Peyer's patch (tissue), 4 donors: ENCODE measurements around the gene CDH12. TPM values are rescaled to one million over a fixed set of nuclear protein-coding genes. Genes with fewer than 3 reads are reported as not detected.

Source experiments
- DNase-seq, 3 donors: peaks; one replicate each; pipeline ENCODE4 v3.0.0-alpha.2; 2017 to 2019
- H3K27ac ChIP-seq, 4 donors: fragments of 200-600 bp; sonication (generic); one replicate each; pipeline ENCODE4 v1.5.1; 2016 to 2019
- H3K27me3 ChIP-seq, 2 donors: fragments of 200-600 bp; sonication (generic); one replicate each; pipeline ENCODE4 v1.5.1; 2019
- H3K36me3 ChIP-seq, 3 donors: fragments of 200-600 bp; sonication (generic); one replicate each; pipeline ENCODE4 v1.5.1; 2016 to 2019
- H3K4me1 ChIP-seq, 4 donors: fragments of 200-600 bp; sonication (generic); one replicate each; pipeline ENCODE4 v1.5.1; 2016 to 2019
- H3K4me3 ChIP-seq, 4 donors: fragments of 200-600 bp; sonication (generic); 1 replicate in 3 of 4; 2 replicates in 1 of 4; pipeline ENCODE4 v1.5.1; 2016 to 2019; ENCODE audit warnings: mild to moderate bottlenecking in 1 of 4
- H3K9me3 ChIP-seq, 4 donors: fragments of 200-600 bp; sonication (generic); one replicate each; pipeline ENCODE4 v1.5.1; 2016 to 2019; ENCODE audit warnings: mild to moderate bottlenecking in 1 of 4
- POLR2A ChIP-seq, 2 donors: fragments of 450-650 bp; IDR thresholded peaks; one replicate each; pipeline ENCODE4 v1.5.1; 2017; ENCODE audit warnings: antibody characterized with exemption in 2 of 2, mild to moderate bottlenecking in 2 of 2, moderate library complexity in 2 of 2
- total RNA-seq, 4 donors: library from RNA; depleted of rRNA; stranded (reverse); fragments of >200 nt; gene quantifications; one replicate each; pipeline ENCODE4 v1.1.0, GENCODE V29; 2016
- TF ChIP-seq, protein P1 (sequence below), 6 experiments: fragments of 450-650 bp in 4 of 6; fragments of 200-600 bp in 2 of 6; sonication (generic) in 1 of 6; IDR thresholded peaks; one replicate each; pipeline ENCODE4 v1.5.1; 2017 to 2019; ENCODE audit warnings: antibody characterized with exemption in 6 of 6, mild to moderate bottlenecking in 3 of 6, moderate library complexity in 1 of 6

Gene CDH12
- total RNA-seq, 4 donors from 2014 or later, result not detected

DNA sequence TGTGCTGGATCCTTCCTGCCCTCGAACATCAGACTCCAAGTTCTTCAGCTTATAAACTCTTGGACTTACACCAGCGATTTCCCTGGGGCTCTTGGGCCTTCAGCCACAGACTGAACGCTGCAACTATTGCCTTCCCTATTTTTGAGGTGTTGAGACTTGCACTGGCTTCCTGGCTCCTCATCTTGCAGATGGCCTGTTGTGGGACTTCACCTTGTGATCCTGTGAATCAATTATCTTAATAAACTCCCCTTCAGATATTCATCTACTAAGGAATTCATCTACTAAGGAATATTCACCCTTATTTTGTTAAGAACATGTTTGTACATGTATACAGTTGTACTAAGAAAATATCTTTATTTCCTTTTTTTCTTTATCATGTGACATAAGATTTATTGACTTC lies 1079.7 kb downstream of the CDH12 start:
- H3K27me3 ChIP-seq, result no peaks in the 10 kb centered on the region
- H3K4me1 ChIP-seq, result no peaks in the 10 kb centered on the region
- no peak overlapping the region for H3K4me3 ChIP-seq
- H3K36me3 ChIP-seq, result no peaks in the 10 kb centered on the region
- DNase-seq, result no peak
- no peak for TF ChIP-seq POLR2A (IDR thresholded peaks at IDR 0.05)
- TF ChIP-seq, protein P1, sequence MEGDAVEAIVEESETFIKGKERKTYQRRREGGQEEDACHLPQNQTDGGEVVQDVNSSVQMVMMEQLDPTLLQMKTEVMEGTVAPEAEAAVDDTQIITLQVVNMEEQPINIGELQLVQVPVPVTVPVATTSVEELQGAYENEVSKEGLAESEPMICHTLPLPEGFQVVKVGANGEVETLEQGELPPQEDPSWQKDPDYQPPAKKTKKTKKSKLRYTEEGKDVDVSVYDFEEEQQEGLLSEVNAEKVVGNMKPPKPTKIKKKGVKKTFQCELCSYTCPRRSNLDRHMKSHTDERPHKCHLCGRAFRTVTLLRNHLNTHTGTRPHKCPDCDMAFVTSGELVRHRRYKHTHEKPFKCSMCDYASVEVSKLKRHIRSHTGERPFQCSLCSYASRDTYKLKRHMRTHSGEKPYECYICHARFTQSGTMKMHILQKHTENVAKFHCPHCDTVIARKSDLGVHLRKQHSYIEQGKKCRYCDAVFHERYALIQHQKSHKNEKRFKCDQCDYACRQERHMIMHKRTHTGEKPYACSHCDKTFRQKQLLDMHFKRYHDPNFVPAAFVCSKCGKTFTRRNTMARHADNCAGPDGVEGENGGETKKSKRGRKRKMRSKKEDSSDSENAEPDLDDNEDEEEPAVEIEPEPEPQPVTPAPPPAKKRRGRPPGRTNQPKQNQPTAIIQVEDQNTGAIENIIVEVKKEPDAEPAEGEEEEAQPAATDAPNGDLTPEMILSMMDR (IDR thresholded peaks at IDR 0.05), result no peak
- no peak overlapping the region for H3K27ac ChIP-seq
- no peaks in the 10 kb centered on the region for H3K9me3 ChIP-seq

- Histone ChIP-seq H3K27me3 (no peaks in the 10 kb centered on the region), H3K27ac (no peak overlapping the region), H3K9me3 (no peaks in the 10 kb centered on the region), H3K4me3 (no peak overlapping the region), H3K36me3 (no peaks in the 10 kb centered on the region), H3K4me1 (no peaks in the 10 kb centered on the region)
- no peak for DNase-seq
- TF ChIP-seq POLR2A (IDR thresholded peaks at IDR 0.05), result no peak
- TF ChIP-seq, protein P1 (IDR thresholded peaks at IDR 0.05), result no peak
Observed at GRCh38 chr5:21765406-21765805, 1087.7 kb downstream of the CDH12 start.

DNA sequence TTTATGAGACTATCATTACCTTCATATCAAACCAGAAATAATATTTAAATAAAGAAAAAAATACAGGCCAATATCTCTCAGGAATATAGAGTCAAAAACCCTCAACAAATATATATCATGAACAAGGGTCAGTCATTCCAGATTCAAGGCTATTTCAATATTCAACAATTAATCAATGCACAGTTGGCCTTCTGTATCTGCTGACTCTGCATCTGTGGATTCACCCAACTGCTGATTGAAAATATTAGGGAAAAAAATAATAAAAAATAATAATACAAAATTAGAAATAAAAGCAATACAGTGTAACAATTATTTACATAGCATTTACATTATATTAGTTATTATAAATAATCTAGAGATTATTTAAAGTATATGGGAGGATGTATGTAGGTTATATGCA lies 1114.0 kb downstream of the CDH12 start:
- TF ChIP-seq POLR2A (IDR thresholded peaks at IDR 0.05), result no peak
- TF ChIP-seq, protein P1 (IDR thresholded peaks at IDR 0.05), result no peak
- Histone ChIP-seq H3K27me3 (no peaks in the 10 kb centered on the region), H3K27ac (no peak overlapping the region), H3K4me1 (no peaks in the 10 kb centered on the region), H3K4me3 (no peak overlapping the region), H3K9me3 (no peaks in the 10 kb centered on the region), H3K36me3 (no peaks in the 10 kb centered on the region)
- no peak for DNase-seq

GRCh38 chr5:21723500-21723899 lies 1129.6 kb downstream of the CDH12 start:
- Histone ChIP-seq H3K9me3 (no peaks in the 10 kb centered on the region), H3K27me3 (no peaks in the 10 kb centered on the region), H3K4me3 (no peak overlapping the region), H3K27ac (no peak overlapping the region), H3K36me3 (no peaks in the 10 kb centered on the region), H3K4me1 (no peaks in the 10 kb centered on the region)
- no peak for TF ChIP-seq POLR2A (IDR thresholded peaks at IDR 0.05)
- TF ChIP-seq, protein P1 (IDR thresholded peaks at IDR 0.05), result no peak
- DNase-seq, result no peak

- H3K4me3 ChIP-seq, result no peak overlapping the region
- no peaks in the 10 kb centered on the region for H3K36me3 ChIP-seq
- no peak for TF ChIP-seq POLR2A (IDR thresholded peaks at IDR 0.05)
- TF ChIP-seq, protein P1 (IDR thresholded peaks at IDR 0.05), result no peak
- no peaks in the 10 kb centered on the region for H3K27me3 ChIP-seq
- no peaks in the 10 kb centered on the region for H3K9me3 ChIP-seq
- DNase-seq, result no peak
- no peak overlapping the region for H3K27ac ChIP-seq
- H3K4me1 ChIP-seq, result no peaks in the 10 kb centered on the region
Observed at GRCh38 chr5:21711866-21712758, 1141.0 kb downstream of the CDH12 start.
